ENCODE data around the gene TMEM72.

TMEM72 gene

DNA sequence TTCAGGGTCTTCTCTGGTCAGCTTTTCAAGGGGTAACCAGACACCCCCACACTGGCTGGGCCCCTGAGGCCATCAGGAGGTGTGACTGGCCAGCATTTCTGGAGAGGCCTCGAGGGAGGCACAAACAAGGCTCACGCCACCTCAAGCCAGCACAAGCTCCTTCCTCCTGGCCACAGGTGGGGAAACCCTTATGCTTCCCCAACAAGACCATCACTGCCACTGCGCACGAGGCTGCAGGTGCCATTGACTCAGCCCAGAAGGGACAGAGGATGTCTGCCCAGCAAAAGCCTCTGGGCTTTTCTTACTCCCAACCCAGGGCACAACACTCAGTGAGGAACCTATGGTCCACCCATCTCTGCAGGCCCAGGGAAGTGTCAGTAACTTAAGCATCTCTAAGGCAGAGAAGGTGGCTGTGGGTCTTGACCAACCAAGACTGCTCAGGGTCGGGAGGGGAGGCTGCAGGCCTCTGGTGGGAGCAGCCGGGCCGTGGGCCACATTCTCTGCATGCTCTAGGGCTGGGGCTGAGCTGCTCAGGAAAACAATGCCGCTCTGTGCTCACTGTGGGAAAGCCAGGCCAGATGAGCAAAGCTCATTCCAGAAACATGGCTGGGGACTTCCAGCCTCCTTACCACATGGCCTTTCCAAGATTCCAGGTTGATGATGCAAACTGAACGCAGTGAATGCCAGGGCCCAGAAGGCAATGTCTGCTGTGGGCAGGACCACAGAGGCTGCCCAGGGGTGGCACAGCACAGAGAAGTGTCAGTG lies 24.2 kb downstream of the TMEM72 start:
- DNase-seq = no peak

DNA sequence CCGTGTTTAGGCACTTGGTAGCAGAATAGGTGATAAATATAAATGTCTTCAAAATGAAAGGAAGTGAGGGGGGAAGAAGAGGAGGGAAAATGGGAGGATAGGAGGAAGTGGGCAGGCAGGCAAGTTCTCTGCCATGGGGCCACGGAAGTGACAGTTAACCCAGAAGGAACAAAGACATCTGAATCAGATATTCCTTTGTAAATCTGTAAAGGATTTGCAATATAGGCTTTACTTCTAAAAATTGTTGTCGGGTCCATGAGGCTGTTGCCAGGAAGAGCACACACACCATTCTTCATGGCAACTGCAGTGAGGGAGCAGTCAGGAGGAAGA lies 24.8 kb downstream of the TMEM72 start:
- DNase-seq = no peak

DNA sequence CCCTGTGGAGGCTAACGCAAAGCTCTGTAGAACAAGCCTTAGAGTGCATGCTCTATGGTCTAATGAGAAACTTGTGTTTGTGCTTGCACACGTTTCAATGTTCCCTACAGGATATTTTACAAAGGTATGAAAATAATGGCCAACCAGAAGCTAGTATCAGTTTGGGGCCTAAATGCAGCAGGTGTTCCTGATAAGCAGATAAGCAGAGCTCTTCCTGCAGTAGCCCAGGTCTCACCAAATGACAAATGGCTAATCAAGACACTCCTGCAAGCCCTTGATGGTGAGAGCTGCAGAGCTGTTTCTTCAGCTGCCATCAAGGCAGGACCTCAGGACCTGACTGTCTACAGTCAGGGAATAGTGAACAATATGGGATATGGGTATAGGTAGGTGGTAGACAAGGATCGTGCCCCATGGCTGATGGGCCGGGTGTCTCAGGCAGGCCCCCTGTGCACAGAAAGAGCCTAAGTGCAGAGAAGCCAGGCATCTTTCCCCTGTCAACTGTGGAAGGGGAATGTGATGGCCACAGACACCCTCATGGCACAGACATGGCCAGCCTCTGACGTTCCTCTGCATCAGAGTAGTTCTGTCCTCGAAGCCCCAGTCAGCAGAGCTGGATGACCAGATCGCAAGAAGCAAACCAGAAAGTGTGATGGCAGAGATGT lies 25.3 kb downstream of the TMEM72 start:
- DNase-seq = no peak

DNA sequence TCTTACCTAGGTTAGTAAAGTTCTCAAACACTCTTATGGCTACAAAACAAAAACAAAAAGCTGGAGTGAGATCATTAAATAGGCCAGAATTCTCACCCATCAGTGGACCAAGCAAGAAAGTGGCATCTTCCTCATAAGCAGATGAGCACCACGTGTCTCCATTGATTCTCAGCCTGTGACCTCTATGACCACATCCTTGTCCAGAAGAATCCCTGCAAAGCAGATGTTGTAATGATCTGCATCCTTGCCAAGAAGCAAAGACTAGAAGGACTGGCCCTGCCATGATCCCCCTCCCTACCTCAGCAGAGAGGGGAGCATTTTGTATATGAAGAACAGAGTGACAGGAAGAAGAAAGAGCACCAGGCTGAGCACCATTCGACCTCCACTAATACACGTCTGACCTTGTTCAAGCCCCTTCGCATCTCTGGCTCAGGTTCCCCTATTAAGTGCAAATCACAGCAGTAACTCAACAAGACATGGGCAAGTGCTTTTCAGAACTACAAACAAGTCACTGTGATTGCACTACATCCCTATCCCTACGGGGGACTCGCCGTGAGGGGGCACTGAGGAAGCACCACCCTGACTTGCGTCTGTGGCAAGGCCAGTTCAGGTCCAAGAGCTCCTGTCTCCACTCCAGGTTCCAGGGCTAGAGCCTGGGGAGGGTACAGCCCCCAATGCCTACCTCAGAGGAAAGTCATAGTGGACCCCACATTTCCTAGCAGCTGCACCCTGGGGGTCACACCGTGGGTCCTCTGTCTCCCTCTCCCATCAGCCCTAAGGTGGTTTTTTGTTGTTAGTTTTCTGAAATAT lies 26.3 kb downstream of the TMEM72 start:
- no peak for DNase-seq

DNA sequence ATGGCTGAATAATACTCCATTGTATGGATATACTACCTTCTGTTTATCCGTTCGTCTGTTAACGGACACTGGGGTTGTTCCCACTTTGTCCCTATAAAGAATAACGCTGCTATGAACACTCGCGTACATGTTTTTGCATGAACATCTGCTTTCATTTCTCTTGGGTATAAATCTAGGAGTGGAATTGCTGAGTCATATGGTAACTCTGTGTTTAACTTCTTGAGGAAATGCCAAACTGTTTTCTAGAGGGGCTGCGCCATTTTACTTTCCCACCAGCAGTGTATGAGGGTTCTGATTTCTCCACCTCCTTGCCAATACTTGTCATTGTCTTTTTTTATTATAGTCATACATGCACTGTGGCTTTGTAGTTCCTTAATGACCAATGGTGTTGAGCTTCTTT lies 27.8 kb downstream of the TMEM72 start:
- no peak for DNase-seq

DNA sequence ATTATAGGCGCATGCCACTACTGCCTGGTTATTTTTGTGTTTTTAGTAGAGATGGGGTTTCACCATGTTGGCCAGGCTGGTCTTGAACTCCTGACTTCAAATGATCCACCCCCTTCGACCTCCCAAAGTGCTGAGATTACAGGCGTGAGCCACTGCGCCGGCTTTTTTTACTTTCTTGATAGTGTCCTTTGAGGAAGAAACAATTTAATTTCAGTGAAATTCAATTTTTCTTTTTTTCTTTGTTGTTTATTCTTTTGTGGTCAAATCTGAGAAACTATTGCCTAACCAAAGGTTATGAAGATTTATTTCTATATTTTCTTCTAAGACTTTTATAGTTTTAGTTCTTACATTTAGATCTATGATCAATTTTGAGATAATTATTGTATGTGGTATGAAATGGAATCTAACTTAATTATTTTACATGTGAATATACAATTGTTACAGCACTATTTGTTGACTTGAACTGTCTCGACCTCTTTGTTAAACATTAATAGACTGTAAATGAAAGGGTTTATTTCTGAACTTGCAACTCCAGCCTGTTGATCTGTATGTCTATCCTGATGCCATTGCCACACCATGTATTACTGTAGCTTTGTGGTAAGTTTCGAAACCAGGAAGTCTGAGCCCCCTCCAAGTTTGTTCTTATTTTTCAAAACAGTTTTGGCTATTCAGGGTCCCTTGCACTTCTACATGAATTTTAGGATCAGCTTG lies 28.7 kb downstream of the TMEM72 start:
- no peak for DNase-seq

DNA sequence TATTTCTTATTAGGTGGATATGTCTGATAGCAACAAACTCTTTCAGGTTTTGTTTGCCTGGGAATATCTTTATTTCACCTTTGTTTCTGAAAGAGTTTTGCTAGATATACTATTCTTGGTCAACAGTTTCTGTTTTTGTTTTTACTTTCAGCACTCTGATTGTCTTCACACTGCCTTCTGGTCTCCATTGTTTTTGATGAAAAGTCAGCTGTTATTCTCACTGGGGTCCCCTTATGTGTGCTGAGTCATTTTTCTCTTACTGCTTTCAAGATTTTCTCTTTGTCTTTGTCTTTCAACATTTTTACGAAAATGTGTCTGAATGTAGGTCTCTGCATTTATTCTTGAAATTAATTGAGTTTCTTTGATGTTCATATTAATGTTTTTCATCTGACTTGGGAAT lies 33.2 kb downstream of the TMEM72 start:
- DNase-seq = no peak

DNA sequence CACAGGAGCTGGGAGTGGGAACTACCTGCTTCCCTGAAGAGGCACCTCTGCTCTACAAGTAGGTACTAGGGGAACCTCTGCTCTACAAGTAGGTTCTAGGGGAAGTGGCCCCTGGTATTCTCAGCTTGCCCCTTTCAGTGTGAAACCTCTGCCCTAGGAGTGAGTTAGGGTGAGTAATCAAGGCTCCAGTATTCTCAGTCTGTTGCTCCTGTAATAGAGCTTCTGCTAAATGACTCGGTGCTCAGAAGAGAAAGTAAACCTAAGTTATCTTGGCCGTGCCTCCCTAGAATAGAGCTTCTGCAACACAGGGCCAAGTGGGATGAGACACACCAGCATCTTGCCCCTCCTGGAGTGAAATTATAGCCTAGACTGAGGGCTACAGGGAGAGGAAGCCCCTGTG lies 35.1 kb downstream of the TMEM72 start:
- DNase-seq = no peak

DNA sequence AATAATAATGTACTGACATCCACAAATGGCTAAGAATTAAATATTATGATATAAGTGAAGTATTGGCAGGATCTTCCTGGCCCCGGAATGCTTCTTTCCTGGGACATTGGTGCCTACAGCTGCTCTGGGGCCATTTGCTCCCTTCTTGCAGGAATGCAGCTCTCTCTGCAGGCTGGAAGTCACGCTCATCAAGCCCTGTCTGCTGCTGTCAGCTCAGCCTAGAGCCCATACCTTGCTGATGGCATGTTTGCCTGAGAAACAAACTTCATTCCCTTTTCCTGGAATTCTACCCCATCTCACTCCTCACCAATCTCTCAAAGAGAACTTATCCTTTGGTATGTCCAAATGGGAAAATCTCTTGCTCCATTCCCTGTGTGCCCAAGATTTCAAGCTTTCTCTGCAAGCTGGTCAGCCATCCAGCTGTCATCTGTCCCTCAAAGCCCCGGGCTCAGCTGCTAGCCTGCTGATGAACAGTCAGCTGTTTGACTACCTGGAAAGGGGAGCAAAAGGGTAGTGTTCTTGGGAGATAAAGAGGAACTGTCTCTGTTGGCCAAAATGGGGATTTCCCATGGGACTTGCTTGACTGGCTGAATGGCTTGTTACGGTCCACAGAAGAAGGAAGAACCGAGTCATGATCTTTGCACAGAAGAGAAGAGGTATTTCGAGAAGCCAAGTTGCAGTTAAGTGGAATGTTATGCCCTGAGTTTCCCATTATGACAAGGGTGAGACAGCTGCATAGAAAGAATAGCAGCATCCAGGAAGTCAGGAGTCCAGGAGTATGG lies 36.4 kb downstream of the TMEM72 start:
- no peak for DNase-seq

DNA sequence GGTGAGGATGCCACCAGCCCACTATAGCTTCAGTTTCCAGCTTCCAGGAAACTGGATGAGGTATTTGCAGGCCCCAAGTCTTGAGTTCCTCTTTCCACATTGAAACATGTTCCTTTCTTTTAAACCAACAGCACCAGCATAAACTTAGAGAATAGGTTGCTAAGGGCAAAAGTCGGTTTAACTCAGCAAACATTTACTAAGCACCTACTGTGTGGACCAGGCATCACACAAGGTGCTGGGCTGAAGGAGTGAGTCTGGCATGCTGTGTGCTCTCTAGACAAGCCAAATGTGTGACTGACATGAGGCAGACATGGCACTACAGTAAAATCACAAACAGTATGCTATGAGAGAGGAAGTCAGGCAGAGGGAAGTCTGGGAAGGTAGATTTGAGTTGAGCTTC lies 37.5 kb downstream of the TMEM72 start:
- DNase-seq = no peak

DNA sequence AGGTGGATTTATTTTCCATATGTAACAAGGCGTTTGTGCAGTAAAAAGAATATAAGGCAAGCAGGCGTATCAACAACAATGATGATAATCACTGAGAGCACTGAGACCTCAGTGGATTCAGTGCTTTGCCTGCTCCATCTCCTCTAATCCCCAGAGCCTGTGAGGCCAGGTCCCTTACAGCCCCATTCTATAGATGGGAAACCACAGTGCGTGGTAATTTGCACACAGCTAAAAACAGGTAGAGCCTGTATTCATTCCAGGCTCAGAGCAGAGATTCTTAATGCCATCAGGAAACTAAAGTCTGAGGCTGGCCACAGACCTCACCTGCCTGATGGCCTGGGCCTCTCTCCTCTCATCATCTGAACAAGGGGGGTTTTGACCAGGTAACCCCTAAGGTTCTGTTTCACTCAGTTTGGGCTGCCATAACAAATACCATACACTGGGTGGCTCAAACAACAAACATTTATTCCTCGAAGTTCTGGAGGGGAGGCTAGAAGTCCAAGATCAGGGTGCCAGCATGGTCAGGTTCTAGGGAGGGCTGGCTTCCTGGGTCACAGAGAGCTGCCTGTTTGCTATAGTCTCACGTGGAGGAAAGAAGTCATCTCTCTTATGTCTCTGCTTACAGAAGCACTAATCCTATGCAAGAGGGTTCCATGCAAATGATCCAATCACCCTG lies 38.1 kb downstream of the TMEM72 start:
- no peak for DNase-seq

DNA sequence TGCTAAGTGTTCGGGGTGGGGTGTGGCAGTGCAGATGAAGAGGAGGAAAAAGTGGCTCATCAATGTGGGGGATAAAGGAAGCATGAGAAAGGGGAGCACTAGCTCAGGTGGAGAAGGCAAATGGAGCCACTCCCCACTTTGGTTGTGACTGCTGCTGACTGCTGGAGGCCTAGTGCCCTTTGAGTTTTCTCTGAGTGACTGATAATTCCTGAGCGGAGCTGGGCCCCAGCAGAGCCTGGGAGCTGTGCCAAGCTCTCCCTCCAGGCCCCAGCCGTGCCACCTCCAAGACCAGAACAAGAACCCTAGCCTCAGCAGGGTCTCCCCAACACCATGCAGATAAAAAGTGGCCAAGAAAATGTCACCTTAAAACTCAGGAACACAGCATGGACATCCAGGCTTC lies 38.8 kb downstream of the TMEM72 start:
- DNase-seq = no peak

DNA sequence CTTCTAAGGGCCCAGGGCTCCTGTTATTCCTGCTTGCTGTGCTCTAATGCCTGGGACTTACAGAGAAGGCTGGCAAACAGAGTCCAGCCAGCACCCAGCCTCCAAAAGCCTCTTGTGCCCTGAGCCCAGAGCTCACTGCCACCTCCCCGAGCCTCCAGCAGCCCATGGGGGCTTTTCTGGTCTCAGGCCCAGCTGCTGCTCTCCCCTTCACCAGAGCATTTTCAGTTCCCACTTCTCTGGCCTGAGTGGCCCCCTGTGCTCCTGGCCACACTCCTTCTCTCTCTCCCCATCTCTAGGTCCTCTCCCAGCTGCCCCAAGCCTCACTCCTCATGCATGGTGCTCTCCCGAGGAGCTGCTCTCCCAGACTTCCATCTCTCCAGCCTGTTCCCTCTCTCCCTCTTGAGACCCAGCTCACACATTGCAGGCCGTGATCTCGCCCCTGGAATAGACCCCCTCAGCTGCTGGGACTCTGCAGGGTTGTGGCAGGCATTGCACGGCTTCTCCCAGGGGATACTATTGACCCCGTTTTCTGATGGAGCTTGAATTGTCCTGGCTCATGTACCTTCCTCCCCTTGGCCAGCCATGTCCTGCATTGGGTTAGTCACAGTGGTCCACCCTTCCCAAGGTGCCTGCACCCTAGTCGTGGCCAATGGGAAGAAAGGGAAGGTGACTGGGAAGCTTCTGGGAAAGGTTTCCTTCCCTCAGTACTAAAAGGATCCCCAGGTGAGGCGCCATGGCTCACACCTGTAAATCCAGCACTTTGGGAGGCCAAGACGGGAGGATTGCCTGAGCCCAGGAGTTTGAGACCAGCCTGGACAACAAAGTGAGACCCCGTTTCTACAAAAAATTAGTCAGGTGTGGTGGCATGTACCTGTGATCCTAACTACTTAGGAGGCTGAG lies 39.4 kb downstream of the TMEM72 start:
- no peak for DNase-seq

DNA sequence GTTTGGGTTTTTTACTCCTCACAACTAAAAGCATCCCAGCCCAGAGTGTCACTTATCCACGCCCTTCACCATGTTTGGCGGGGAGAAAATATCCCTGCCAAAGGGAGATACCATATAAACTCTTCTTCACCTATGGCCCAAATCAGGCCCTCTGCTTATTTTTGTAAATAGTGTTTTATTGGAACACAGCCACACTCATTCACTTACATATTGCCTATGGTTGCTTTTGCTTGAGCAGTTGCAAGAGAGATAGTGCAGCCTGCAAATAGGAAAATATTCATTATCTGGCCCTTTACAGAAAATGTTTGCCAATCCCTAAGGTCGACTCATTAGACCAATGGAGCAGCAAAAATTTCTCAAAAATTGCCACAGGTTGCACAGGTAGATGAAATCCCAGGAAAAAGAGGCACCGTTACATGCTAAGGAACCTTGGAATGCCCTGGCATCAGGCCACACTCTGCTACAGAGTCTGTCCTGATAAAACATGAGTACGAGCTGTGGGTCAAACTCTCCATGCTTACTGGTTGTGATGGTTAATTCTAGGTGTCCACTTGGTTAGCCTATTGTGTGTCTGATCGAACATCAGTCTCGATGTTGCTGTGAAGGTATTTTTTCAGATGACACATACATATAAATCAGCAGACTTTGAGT lies 40.6 kb downstream of the TMEM72 start:
- no peak for DNase-seq

DNA sequence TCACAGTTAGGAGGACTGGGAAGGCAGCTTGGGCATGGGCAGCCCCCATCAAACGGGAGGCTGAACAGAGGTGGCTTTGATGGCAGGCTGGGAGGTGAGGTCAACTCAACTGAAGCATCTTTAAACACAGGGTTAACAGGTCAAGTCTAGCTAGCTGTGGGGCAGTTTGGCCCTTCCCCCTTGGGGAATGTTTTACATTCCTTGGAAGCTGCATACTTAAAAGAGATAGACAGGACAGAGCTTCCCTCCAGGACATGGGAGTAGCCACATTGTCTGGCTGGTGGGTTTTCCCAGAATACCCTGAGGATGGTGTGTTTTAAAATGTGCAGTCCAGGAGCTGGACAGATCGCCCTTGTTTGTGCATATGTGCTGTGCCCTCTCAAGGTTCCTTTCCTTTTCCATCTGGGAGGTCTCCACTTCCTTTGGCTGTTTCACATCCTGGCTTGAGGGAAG lies 41.7 kb downstream of the TMEM72 start:
- DNase-seq = no peak

DNA sequence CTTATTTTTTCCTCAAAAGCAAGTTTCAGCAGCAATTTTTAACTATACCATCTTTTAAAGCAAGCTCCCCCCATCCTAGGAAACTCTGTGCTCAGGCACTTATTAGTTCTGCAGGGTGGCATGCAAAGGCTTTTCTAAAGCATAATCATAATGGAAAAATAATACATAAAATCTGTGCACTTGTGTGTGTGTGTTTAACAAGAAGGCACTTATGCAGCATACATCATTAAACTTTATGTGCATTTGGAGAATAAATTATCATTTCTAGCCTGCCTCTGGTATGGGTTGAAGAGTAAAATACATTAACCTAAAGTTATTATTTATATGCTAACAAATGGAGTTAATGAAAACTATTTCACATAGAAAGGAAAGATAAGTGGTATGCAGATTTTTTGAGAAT lies 42.9 kb downstream of the TMEM72 start:
- DNase-seq = no peak

DNA sequence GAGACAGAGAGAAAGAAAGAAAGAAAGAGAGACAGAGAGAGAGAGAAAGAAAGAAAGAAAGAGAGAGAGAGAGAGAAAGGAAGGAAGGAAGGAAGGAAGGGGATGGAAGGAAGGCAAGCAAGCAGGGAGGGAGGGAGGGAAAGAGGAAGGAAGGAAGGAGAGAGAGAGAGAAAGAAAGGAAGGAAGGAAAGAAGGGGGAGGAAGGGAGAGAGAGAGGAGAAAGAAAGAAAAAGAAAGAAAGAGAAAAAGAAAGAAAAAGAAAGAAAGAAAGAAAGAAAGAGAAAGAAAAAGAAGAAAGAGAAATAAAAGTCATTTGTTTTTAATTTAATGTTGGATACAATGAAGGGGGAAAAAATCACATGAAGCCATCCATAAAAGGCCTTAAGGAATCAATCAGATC lies 43.8 kb downstream of the TMEM72 start:
- DNase-seq = no peak

DNA sequence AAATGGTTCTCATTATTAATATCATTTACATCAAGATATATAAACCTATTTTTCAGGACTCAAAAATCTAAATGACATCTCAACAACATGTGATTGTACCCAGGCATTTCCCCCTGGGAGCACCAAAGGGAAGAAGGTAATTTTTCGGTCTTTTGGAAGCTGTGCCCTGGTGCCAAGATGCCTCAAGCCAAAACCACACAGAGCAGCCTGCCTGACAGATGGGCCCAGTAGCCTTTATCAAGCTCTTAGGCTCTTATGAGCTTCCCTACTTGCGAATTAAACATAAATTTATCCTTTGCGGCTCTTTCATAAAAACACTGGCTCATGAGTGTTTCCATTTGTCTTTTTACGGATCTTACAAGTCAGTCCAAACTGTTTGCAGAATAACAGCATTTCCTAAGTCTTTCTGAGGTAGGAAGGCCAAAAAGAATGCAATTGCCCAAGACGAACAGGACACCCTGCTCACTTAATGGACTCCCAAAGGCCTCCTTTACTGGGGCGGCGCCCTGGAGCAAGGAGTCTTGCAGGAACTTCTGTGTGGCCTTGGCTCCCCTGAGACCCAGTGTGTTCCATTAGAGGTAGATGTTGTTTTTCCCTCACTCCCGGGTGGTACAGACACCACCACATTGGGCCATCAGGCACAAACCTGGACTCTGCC lies 44.4 kb downstream of the TMEM72 start:
- no peak for DNase-seq

DNA sequence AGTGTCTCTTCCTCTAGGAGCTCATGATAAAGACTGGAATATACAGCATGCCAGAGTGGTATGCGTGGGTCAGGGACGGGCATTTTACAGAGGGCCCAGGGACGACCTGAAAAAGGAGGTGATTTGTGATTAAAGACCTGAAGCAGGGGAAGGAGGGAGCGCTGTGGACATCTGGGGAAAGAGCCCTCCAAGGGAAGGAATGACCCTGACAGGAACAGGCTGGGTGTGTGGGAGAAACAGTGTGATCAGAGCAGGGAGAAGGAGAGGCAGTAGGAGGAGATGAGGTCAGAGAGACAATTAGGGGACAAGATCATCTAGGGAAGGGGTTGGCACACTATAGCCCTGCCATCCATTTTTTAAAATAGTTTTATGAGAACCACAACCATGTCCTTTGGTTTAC lies 45.1 kb downstream of the TMEM72 start:
- no peak for DNase-seq
